ENCODE results near the gene ARHGEF19.

DNA sequence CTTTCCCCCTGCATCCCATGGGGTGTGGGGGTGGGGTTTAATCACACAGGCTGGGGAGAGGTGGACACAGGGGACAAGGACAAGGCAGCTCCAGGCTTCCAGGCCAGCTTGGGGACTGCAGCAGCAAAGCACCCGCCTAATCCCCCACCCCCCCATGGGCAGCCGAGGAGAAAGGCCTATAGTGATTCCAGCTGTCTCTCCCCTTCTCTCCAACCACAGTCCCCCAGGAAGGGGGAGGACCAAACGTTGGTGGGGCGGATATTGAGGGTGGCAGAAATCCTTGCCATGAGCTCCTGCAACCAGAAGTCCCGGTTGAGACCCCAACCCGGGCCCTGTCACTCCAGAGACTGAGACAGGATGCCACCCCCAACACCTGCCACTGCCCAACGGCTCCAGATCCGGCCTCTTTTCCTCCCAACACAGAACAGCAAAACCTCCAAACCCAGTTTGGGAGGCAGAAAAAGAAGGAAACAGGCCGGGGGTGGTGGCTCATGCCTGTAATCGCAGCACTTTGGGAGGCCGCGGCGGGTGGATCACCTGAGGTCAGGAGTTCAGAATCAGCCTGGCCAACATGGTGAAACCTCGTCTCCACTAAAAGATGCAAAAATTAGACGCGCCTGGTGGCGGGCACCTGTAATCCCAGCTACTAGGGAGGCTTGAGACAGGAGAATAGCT is 58.3 kb downstream of the ARHGEF19 start:
- TF ChIP-seq JUND (IDR thresholded peaks at IDR 0.05; ENCODE audit: borderline replicate concordance, low read depth, low read length), result no peak
- no peak for TF ChIP-seq JUND (tag; IDR thresholded peaks at IDR 0.05; ENCODE audit: borderline replicate concordance, low read depth, low read length)
- TF ChIP-seq, protein P1, sequence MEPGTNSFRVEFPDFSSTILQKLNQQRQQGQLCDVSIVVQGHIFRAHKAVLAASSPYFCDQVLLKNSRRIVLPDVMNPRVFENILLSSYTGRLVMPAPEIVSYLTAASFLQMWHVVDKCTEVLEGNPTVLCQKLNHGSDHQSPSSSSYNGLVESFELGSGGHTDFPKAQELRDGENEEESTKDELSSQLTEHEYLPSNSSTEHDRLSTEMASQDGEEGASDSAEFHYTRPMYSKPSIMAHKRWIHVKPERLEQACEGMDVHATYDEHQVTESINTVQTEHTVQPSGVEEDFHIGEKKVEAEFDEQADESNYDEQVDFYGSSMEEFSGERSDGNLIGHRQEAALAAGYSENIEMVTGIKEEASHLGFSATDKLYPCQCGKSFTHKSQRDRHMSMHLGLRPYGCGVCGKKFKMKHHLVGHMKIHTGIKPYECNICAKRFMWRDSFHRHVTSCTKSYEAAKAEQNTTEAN (CRISPR knock-in tag; IDR thresholded peaks at IDR 0.05), result no peak

Measured in K562 (cell line).